ENCODE measurements around the gene MAP3K3.

MAP3K3 gene

GRCh38 chr17:63659850-63660249 lies 37.6 kb downstream of the MAP3K3 start:
- no peaks in the 10 kb centered on the region for H3K9me3 ChIP-seq (replicated peaks; ENCODE audit: low read length)
- peaks cover 18% of the 10 kb centered on the region for H3K36me3 ChIP-seq (ENCODE audit: insufficient read depth, low read length)
- H3K4me1 ChIP-seq (ENCODE audit: control insufficient read depth, insufficient read depth, low read length): no peaks in the 10 kb centered on the region

GRCh38 chr17:63665527-63666214 lies 43.5 kb downstream of the MAP3K3 start:
- Histone ChIP-seq H3K9ac (ENCODE audit: low read depth, low read length) (no peak overlapping the region), H3K4me2 (ENCODE audit: low read length) (no peak overlapping the region), H3K9me3 (replicated peaks; ENCODE audit: low read length) (no peaks in the 10 kb centered on the region), H3K4me3 (ENCODE audit: low read length) (no peak overlapping the region), H3K27me3 (ENCODE audit: control insufficient read depth, insufficient read depth, low read length) (no peaks in the 10 kb centered on the region), H3K4me1 (ENCODE audit: control insufficient read depth, insufficient read depth, low read length) (no peaks in the 10 kb centered on the region), H3K36me3 (ENCODE audit: insufficient read depth, low read length) (peaks cover 20% of the 10 kb centered on the region)

More at GRCh38 chr17:63659850-63660249, 37.6 kb downstream of the MAP3K3 start:
- Histone ChIP-seq H3K27me3 (ENCODE audit: control insufficient read depth, insufficient read depth, low read length) (no peaks in the 10 kb centered on the region), H3K9ac (ENCODE audit: low read depth, low read length) (no peak overlapping the region), H3K4me2 (ENCODE audit: low read length) (no peak overlapping the region), H3K4me3 (ENCODE audit: low read length) (no peak overlapping the region)

DNA sequence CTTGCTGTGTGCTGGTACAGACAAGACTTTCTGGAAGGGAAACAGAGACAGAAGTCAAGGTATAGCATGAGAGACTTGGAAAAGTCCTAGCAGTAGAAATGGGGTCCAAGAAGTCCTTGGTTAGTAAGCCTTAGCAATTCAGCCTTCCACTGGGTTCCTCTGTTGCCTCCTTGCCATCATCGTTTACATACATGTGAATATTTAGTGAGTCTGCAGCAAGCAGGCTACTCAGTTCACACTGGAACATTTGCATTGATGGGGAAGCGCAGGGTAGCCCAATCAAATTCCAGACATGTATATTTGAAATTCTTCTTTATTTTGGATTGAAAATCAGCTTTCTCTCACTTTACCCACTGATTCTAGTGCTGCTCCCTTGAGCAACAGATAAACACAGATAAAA lies 50.6 kb downstream of the MAP3K3 start:
- H3K4me1 ChIP-seq (ENCODE audit: control insufficient read depth, insufficient read depth, low read length): peaks cover 4% of the 10 kb centered on the region
- H3K4me2 ChIP-seq (ENCODE audit: low read length): no peak overlapping the region
- H3K27me3 ChIP-seq (ENCODE audit: control insufficient read depth, insufficient read depth, low read length): no peaks in the 10 kb centered on the region
- H3K9me3 ChIP-seq (replicated peaks; ENCODE audit: low read length): no peaks in the 10 kb centered on the region
- H3K9ac ChIP-seq (ENCODE audit: low read depth, low read length): no peak overlapping the region
- no peak overlapping the region for H3K4me3 ChIP-seq (ENCODE audit: low read length)
- peaks cover 27% of the 10 kb centered on the region for H3K36me3 ChIP-seq (ENCODE audit: insufficient read depth, low read length)

- Histone ChIP-seq H3K36me3 (ENCODE audit: insufficient read depth, low read length) (peaks cover 17% of the 10 kb centered on the region), H3K27me3 (ENCODE audit: control insufficient read depth, insufficient read depth, low read length) (no peaks in the 10 kb centered on the region), H3K4me3 (ENCODE audit: low read length) (no peak overlapping the region), H3K9ac (ENCODE audit: low read depth, low read length) (no peak overlapping the region), H3K4me2 (ENCODE audit: low read length) (no peak overlapping the region), H3K9me3 (replicated peaks; ENCODE audit: low read length) (no peaks in the 10 kb centered on the region), H3K4me1 (ENCODE audit: control insufficient read depth, insufficient read depth, low read length) (peaks cover 4% of the 10 kb centered on the region)
These were observed 53.0 kb downstream of the MAP3K3 start for GRCh38 chr17:63675231-63675606.

- Histone ChIP-seq H3K27me3 (ENCODE audit: control insufficient read depth, insufficient read depth, low read length) (no peaks in the 10 kb centered on the region), H3K9ac (ENCODE audit: low read depth, low read length) (no peak overlapping the region), H3K4me1 (ENCODE audit: control insufficient read depth, insufficient read depth, low read length) (peaks cover 4% of the 10 kb centered on the region), H3K4me2 (ENCODE audit: low read length) (no peak overlapping the region), H3K4me3 (ENCODE audit: low read length) (no peak overlapping the region), H3K9me3 (replicated peaks; ENCODE audit: low read length) (no peaks in the 10 kb centered on the region), H3K36me3 (ENCODE audit: insufficient read depth, low read length) (peaks cover 18% of the 10 kb centered on the region)
These were observed 53.7 kb downstream of the MAP3K3 start for GRCh38 chr17:63675607-63676546.

- Histone ChIP-seq H3K4me3 (ENCODE audit: low read length) (no peak overlapping the region), H3K4me1 (ENCODE audit: control insufficient read depth, insufficient read depth, low read length) (peaks cover 4% of the 10 kb centered on the region), H3K4me2 (ENCODE audit: low read length) (no peak overlapping the region), H3K36me3 (ENCODE audit: insufficient read depth, low read length) (peaks cover 25% of the 10 kb centered on the region), H3K9me3 (replicated peaks; ENCODE audit: low read length) (no peaks in the 10 kb centered on the region), H3K9ac (ENCODE audit: low read depth, low read length) (no peak overlapping the region), H3K27me3 (ENCODE audit: control insufficient read depth, insufficient read depth, low read length) (no peaks in the 10 kb centered on the region)
These were observed 54.4 kb downstream of the MAP3K3 start for GRCh38 chr17:63676584-63676983.

- H3K9me3 ChIP-seq (replicated peaks; ENCODE audit: low read length): no peaks in the 10 kb centered on the region
- H3K36me3 ChIP-seq (ENCODE audit: insufficient read depth, low read length): peaks cover 41% of the 10 kb centered on the region
- H3K4me2 ChIP-seq (ENCODE audit: low read length): no peak overlapping the region
- peaks cover 4% of the 10 kb centered on the region for H3K4me1 ChIP-seq (ENCODE audit: control insufficient read depth, insufficient read depth, low read length)
- H3K27me3 ChIP-seq (ENCODE audit: control insufficient read depth, insufficient read depth, low read length): no peaks in the 10 kb centered on the region
- no peak overlapping the region for H3K9ac ChIP-seq (ENCODE audit: low read depth, low read length)
- H3K4me3 ChIP-seq (ENCODE audit: low read length): no peak overlapping the region
These were observed 57.0 kb downstream of the MAP3K3 start for GRCh38 chr17:63679214-63679613.

- Histone ChIP-seq H3K4me2 (ENCODE audit: low read length) (no peak overlapping the region), H3K36me3 (ENCODE audit: insufficient read depth, low read length) (peaks cover 42% of the 10 kb centered on the region), H3K9me3 (replicated peaks; ENCODE audit: low read length) (no peaks in the 10 kb centered on the region), H3K9ac (ENCODE audit: low read depth, low read length) (no peak overlapping the region), H3K27me3 (ENCODE audit: control insufficient read depth, insufficient read depth, low read length) (no peaks in the 10 kb centered on the region), H3K4me1 (ENCODE audit: control insufficient read depth, insufficient read depth, low read length) (peaks cover 2% of the 10 kb centered on the region), H3K4me3 (ENCODE audit: low read length) (no peak overlapping the region)
These were observed 58.5 kb downstream of the MAP3K3 start for GRCh38 chr17:63680700-63681099.

DNA sequence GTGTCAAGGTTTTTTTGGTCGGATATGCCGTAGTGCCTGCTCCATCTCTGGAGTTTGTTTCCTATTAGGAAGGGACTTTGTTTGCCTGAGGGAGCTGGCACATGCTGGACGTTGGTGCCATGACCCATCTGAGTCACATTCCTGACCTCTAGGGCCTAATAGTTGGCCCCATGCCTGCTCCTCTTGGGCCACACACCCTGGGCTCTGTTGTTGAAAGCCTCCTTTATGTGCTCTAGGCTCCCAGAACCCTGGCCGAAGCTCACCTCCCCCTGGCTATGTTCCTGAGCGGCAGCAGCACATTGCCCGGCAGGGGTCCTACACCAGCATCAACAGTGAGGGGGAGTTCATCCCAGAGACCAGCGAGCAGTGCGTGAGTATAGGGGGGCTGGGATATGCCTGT lies 59.3 kb downstream of the MAP3K3 start:
- no peak overlapping the region for H3K4me2 ChIP-seq (ENCODE audit: low read length)
- no peaks in the 10 kb centered on the region for H3K9me3 ChIP-seq (replicated peaks; ENCODE audit: low read length)
- no peaks in the 10 kb centered on the region for H3K27me3 ChIP-seq (ENCODE audit: control insufficient read depth, insufficient read depth, low read length)
- H3K9ac ChIP-seq (ENCODE audit: low read depth, low read length): no peak overlapping the region
- H3K36me3 ChIP-seq (ENCODE audit: insufficient read depth, low read length): peaks cover 42% of the 10 kb centered on the region
- H3K4me3 ChIP-seq (ENCODE audit: low read length): no peak overlapping the region
- H3K4me1 ChIP-seq (ENCODE audit: control insufficient read depth, insufficient read depth, low read length): no peaks in the 10 kb centered on the region

DNA sequence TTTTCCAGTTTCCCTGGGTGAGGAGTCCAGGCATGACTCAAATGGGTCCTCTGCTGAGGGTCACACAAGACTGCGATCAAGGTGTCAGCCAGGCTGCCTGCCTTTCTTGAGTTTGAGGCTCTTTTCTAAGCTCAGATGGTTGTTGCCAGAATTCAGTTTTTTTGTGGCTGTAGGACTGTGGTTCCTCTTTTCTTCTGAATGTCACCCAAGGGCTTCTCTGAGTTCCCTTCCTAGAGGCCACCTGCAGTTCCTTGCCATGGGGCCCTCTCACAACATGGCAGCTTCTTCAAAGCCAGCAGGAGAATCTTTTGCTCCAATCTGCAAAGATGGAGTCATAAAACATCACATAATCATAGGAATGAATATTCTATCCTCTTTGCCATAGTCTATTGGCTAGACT lies 60.2 kb downstream of the MAP3K3 start:
- H3K9ac ChIP-seq (ENCODE audit: low read depth, low read length): no peak overlapping the region
- no peaks in the 10 kb centered on the region for H3K9me3 ChIP-seq (replicated peaks; ENCODE audit: low read length)
- no peak overlapping the region for H3K4me3 ChIP-seq (ENCODE audit: low read length)
- peaks cover 35% of the 10 kb centered on the region for H3K36me3 ChIP-seq (ENCODE audit: insufficient read depth, low read length)
- H3K4me1 ChIP-seq (ENCODE audit: control insufficient read depth, insufficient read depth, low read length): no peaks in the 10 kb centered on the region
- no peaks in the 10 kb centered on the region for H3K27me3 ChIP-seq (ENCODE audit: control insufficient read depth, insufficient read depth, low read length)
- H3K4me2 ChIP-seq (ENCODE audit: low read length): no peak overlapping the region

DNA sequence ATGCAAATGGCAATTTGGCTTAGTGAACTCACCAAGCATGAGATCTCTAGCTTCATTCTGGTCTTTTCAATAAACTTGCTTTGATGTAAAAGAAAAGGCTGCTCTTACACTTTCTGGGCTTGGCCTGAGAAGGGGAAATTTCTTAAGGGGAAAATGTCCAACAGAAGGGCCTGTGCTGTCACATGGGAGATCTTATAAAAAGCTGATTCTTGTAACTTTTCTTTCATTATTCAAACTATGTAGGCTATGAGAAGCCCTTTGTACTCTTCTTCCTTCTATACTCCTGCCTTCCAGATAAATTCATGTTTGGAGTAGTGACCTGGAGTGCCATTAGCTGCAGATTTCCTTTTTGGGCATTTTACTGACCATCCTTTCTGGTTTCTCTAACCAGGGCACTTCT lies 60.8 kb downstream of the MAP3K3 start:
- H3K9me3 ChIP-seq (replicated peaks; ENCODE audit: low read length): no peaks in the 10 kb centered on the region
- H3K4me1 ChIP-seq (ENCODE audit: control insufficient read depth, insufficient read depth, low read length): no peaks in the 10 kb centered on the region
- H3K27me3 ChIP-seq (ENCODE audit: control insufficient read depth, insufficient read depth, low read length): no peaks in the 10 kb centered on the region
- no peak overlapping the region for H3K4me2 ChIP-seq (ENCODE audit: low read length)
- no peak overlapping the region for H3K9ac ChIP-seq (ENCODE audit: low read depth, low read length)
- H3K4me3 ChIP-seq (ENCODE audit: low read length): no peak overlapping the region
- H3K36me3 ChIP-seq (ENCODE audit: insufficient read depth, low read length): peaks cover 34% of the 10 kb centered on the region

All from skeletal muscle satellite cell (primary cell).